Stomach (tissue), 4 donors: ENCODE results near the gene MCTP2.

Experiments used
- POLR2A ChIP-seq, 4 donors: fragments of 450-650 bp; IDR thresholded peaks; one replicate each; pipeline ENCODE4 v1.6.1; 2016; ENCODE audit warnings: antibody characterized with exemption in 4 of 4, control low read depth in 2 of 4, mild to moderate bottlenecking in 1 of 4, moderate library complexity in 1 of 4
- TF ChIP-seq, protein P1 (sequence below), 7 experiments: fragments of 450-650 bp in 4 of 7; fragments of 200-600 bp in 3 of 7; sonication (generic) in 3 of 7; IDR thresholded peaks; one replicate each; pipeline ENCODE4 v1.5.1; 2016 to 2019; ENCODE audit warnings: antibody characterized with exemption in 7 of 7, control low read depth in 2 of 7, mild to moderate bottlenecking in 1 of 7

DNA sequence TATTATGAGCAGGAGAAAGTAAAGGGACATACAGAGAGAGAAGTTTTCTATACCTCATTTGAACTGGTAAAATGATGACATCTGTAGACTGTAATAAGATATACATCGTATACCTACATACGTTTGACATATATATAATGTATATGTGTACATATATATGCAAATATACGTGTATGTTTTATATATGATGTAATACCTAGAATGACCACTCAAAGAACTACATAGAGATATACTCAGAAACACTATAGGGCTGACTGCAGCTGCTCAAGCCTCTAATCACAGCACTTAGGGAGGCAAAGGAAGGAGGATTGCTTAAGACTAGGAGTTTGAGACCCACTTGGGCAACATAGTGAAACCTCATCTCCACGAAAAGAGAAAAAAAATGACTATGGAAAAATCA, 48.5 kb upstream of the MCTP2 start:
- TF ChIP-seq, protein P1, sequence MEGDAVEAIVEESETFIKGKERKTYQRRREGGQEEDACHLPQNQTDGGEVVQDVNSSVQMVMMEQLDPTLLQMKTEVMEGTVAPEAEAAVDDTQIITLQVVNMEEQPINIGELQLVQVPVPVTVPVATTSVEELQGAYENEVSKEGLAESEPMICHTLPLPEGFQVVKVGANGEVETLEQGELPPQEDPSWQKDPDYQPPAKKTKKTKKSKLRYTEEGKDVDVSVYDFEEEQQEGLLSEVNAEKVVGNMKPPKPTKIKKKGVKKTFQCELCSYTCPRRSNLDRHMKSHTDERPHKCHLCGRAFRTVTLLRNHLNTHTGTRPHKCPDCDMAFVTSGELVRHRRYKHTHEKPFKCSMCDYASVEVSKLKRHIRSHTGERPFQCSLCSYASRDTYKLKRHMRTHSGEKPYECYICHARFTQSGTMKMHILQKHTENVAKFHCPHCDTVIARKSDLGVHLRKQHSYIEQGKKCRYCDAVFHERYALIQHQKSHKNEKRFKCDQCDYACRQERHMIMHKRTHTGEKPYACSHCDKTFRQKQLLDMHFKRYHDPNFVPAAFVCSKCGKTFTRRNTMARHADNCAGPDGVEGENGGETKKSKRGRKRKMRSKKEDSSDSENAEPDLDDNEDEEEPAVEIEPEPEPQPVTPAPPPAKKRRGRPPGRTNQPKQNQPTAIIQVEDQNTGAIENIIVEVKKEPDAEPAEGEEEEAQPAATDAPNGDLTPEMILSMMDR (IDR thresholded peaks at IDR 0.05) = no peak
- no peak for TF ChIP-seq POLR2A (IDR thresholded peaks at IDR 0.05)
